ENCODE results near the gene SMG6. TPM values are rescaled to one million over a fixed set of nuclear protein-coding genes. Genes with fewer than 3 reads are reported as not detected.

Gene SMG6
- total RNA-seq, 4 donors from 2014 or later: 13.3 to 74.9 (median 41.6) TPM

GRCh38 chr17:2194889-2195335 lies 108.7 kb downstream of the SMG6 start:
- no peak overlapping the region for H3K4me3 ChIP-seq
- peaks cover 6 to 13% of the 10 kb centered on the region in 2 donors for H3K4me1 ChIP-seq
- no peaks in the 10 kb centered on the region for H3K9me3 ChIP-seq
- H3K36me3 ChIP-seq: no peaks in the 10 kb centered on the region
- no peak for TF ChIP-seq POLR2A (IDR thresholded peaks at IDR 0.05)
- DNase-seq: peak in 1 of 2 donors; percentile 27
- H3K27me3 ChIP-seq: no peaks in the 10 kb centered on the region
- intact Hi-C loops (cut with DNase I; ENCODE audit: low total_unique reads): no loop called here
- H3K27ac ChIP-seq: no peak overlapping the region

DNA sequence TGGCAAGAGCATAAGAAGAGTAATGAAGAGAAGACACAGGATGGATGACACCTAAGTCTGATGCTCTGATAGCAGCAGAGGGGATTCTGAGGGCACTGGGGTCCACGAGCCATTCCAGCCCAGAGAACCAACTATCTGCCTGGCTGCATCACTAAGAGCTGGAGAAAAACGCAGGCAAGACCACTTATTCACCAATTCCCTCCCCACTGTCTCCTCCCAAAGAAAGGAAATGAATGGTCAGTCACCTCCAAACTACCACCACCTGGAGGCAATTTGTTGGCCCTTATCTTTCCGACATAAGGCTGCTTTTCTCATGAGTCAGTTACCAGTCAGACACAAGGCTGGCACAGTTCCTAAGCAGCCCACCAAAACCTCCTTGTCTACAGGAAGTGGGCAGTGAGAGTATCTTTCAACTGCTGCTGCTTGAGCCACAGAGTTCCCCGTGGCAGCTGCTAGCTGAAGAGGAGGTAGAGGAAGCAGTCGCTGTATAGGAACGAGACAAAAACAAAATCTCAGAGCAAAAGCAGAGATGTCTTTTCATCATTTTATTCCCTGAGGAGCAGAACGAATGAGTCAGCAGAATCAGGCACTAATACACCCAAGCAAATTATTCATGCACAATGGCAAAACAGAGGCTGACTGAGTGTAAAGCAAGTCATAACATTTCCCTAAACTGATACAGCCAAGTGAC lies 111.1 kb downstream of the SMG6 start:
- TF ChIP-seq CTCF (IDR thresholded peaks at IDR 0.05) (no peak), POLR2A (IDR thresholded peaks at IDR 0.05) (no peak)
- H3K27ac ChIP-seq: peak overlapping the region; percentile 77 to 86
- no peaks in the 10 kb centered on the region for H3K36me3 ChIP-seq
- no peaks in the 10 kb centered on the region for H3K27me3 ChIP-seq
- peaks cover 13 to 22% of the 10 kb centered on the region in 2 donors for H3K4me1 ChIP-seq
- H3K9me3 ChIP-seq: no peaks in the 10 kb centered on the region
- peak in 1 of 2 donors; percentile 58 for DNase-seq
- intact Hi-C loops (cut with DNase I; ENCODE audit: low total_unique reads): no loop called here
- H3K4me3 ChIP-seq: no peak overlapping the region

GRCh38 chr17:2191785-2192184 lies 111.8 kb downstream of the SMG6 start:
- Histone ChIP-seq H3K36me3 (no peaks in the 10 kb centered on the region), H3K27ac (peak overlapping the region; percentile 77 to 86), H3K4me1 (peaks cover 13 to 22% of the 10 kb centered on the region in 2 donors), H3K4me3 (no peak overlapping the region), H3K9me3 (no peaks in the 10 kb centered on the region), H3K27me3 (no peaks in the 10 kb centered on the region)
- intact Hi-C loops (cut with DNase I; ENCODE audit: low total_unique reads): no loop called here
- peak in 1 of 2 donors; percentile 31 for DNase-seq
- TF ChIP-seq CTCF (IDR thresholded peaks at IDR 0.05) (no peak), POLR2A (IDR thresholded peaks at IDR 0.05) (no peak)

GRCh38 chr17:2191227-2191626 lies 112.4 kb downstream of the SMG6 start:
- Histone ChIP-seq H3K36me3 (no peaks in the 10 kb centered on the region), H3K4me1 (peaks cover 13 to 22% of the 10 kb centered on the region in 2 donors), H3K27me3 (no peaks in the 10 kb centered on the region), H3K27ac (peak overlapping the region; percentile 77 to 86), H3K9me3 (no peaks in the 10 kb centered on the region), H3K4me3 (no peak overlapping the region)
- peak in 1 of 2 donors; percentile 43 for DNase-seq
- intact Hi-C loops (cut with DNase I; ENCODE audit: low total_unique reads): no loop called here
- TF ChIP-seq POLR2A (IDR thresholded peaks at IDR 0.05) (no peak), CTCF (IDR thresholded peaks at IDR 0.05) (no peak)

DNA sequence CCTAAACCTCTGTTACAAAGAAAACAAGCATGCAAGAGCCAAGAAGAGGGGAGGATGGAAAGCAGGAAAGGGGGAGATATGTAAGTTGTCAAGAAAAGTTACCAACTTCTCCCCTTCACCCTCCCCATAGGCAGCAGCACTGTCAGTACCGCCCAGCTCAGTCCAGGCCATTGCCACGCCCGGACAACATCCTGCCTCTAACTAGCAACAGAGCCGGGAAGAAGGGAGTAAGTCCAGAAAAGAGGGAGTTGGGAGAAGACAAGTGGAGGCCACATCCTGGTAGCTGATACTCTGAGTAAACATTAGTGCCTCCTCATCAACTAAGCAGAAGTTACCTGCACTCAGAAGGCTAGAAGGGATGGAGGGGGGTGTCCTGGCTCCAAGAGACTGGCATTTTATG lies 113.6 kb downstream of the SMG6 start:
- intact Hi-C loops (cut with DNase I; ENCODE audit: low total_unique reads): no loop called here
- no peak for TF ChIP-seq CTCF (IDR thresholded peaks at IDR 0.05)
- no peak for TF ChIP-seq POLR2A (IDR thresholded peaks at IDR 0.05)
- DNase-seq: peak; percentile 49 to 65
- Histone ChIP-seq H3K9me3 (no peaks in the 10 kb centered on the region), H3K4me1 (peaks cover 13 to 22% of the 10 kb centered on the region in 2 donors), H3K36me3 (no peaks in the 10 kb centered on the region), H3K27ac (peak overlapping the region; percentile 77 to 86), H3K27me3 (no peaks in the 10 kb centered on the region), H3K4me3 (no peak overlapping the region)

Measured in uterus (tissue), 4 donors.